OCI-LY1 (cell line): ENCODE data around the gene ENTPD1.

Experiments used
- EZH2 ChIP-seq: fragments of 200-600 bp; sonication (generic), shearing (Covaris generic); IDR thresholded peaks from 2 replicates; pipeline ENCODE4 v1.8.0; 2017; ENCODE audit warnings: borderline replicate concordance, mixed run types, mild to moderate bottlenecking, antibody characterized with exemption, low read length, moderate library complexity, mixed read lengths
- TF ChIP-seq, protein P1 (sequence below): fragments of 200-600 bp; sonication (generic), shearing (Covaris generic); IDR thresholded peaks from 2 replicates; pipeline ENCODE4 v1.5.1; 2017; ENCODE audit warnings: mild to moderate bottlenecking, antibody characterized with exemption, low read length, moderate library complexity, mixed read lengths

DNA sequence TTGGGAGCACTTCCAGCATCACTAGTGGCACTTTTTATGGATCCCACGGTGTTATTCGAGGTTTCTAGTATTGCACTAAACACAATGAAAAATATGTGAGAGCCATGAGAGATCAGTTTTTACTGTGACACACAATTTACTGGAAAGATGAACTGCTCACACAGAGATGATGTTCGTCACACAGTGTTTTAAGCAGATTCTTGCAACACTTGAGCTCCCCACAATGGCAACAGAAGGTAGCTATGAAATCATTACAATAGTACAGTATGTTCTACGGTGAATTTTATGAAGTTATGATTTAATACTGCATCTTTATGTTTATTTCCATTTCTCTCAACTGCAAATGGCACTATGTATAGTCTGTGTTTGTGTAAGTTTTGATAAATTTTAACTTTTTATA, 27.4 kb upstream of the ENTPD1 start:
- TF ChIP-seq, protein P1, sequence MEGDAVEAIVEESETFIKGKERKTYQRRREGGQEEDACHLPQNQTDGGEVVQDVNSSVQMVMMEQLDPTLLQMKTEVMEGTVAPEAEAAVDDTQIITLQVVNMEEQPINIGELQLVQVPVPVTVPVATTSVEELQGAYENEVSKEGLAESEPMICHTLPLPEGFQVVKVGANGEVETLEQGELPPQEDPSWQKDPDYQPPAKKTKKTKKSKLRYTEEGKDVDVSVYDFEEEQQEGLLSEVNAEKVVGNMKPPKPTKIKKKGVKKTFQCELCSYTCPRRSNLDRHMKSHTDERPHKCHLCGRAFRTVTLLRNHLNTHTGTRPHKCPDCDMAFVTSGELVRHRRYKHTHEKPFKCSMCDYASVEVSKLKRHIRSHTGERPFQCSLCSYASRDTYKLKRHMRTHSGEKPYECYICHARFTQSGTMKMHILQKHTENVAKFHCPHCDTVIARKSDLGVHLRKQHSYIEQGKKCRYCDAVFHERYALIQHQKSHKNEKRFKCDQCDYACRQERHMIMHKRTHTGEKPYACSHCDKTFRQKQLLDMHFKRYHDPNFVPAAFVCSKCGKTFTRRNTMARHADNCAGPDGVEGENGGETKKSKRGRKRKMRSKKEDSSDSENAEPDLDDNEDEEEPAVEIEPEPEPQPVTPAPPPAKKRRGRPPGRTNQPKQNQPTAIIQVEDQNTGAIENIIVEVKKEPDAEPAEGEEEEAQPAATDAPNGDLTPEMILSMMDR: no peak
- no peak for TF ChIP-seq EZH2
